HG03575 (cell line): Measurements from ENCODE around the gene OR14C36.
"Not testable (repeated sequence)": the region's sequence is repeated elsewhere in the genome, so short reads cannot be mapped to it uniquely, and the experiment has no call there.

Experiments
- ATAC-seq: cut with Tn5 transposase; IDR thresholded peaks from one replicate; pipeline ENCODE4 v1.9.1; 2021; ENCODE audit not compliant: unreplicated experiment, insufficient number of reproducible peaks, low FRiP score; ENCODE audit errors: extremely low read depth

OR14C36 gene, protein sequence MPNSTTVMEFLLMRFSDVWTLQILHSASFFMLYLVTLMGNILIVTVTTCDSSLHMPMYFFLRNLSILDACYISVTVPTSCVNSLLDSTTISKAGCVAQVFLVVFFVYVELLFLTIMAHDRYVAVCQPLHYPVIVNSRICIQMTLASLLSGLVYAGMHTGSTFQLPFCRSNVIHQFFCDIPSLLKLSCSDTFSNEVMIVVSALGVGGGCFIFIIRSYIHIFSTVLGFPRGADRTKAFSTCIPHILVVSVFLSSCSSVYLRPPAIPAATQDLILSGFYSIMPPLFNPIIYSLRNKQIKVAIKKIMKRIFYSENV

DNA sequence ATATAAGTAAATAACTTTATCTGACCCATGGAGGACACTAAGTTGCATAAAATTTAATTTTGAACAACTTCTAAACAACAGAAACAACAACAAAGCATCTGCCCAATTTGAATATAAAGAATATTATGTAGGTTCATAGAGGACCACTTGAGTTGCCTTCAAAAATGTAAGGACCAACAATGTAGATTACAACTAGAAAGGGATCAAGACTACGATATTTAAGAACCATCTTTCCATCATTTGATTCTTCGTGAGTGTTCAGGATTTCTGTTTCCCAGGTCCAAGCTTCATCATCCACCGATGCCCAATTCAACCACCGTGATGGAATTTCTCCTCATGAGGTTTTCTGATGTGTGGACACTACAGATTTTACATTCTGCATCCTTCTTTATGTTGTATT lies at the start of gene OR14C36:
Gene OR14C36, plus strand, starts transcription at position 301 of the 400 bp plus-strand sequence. Its CDS starts 0 bp downstream, at position 301.
- no peak for ATAC-seq

GRCh38 chr1:248303324-248303723 lies 45.3 kb upstream of the OR14C36 start, which contains the start of gene OR2T12:
Gene OR2T12 (minus strand): TSS chr1:248303424. CDS start chr1:248295578, 7,846 bp downstream.
- ATAC-seq: no peak

- ATAC-seq: not testable (repeated sequence)
Observed at GRCh38 chr1:248305672-248306071, 42.9 kb upstream of the OR14C36 start.

DNA sequence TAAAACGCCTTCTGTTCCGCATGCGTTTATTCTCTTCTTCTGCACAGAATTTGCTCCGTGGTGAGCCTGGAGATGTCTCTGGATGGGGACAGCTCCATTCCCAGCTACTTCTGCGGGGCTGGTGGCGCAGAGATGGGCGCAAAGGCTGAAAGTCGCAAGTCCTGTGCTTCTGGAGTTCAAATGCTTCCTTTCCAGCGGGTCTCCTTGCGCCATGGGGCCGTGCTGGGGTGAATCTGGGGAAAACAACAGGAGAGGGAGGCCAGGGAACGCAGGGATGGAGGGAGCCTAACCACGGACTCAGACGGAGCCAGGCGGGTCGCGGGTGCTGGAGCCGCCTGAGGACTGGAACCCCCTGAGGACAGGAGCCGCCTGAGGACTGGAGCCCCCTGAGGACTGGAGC lies 42.5 kb upstream of the OR14C36 start:
- no peak for ATAC-seq

DNA sequence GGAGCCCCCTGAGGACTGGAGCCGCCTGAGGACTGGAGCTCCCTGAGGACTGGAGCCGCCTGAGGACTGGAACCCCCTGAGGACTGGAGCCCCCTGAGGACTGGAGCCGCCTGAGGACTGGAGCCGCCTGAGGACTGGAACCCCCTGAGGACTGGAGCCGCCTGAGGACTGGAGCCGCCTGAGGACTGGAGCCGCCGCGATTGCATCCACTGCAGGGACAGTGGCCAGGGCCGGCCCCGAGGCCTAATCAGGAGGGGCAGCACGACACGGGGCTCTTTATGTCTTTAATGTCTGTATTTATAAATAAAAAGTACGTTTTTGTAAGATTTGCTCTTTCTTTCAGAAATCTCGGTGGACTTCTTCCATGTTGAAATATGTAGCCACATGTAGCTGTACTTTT lies 41.8 kb upstream of the OR14C36 start:
- ATAC-seq: not testable (repeated sequence)

- ATAC-seq: no peak
Observed at GRCh38 chr1:248316796-248317195, 31.8 kb upstream of the OR14C36 start.

GRCh38 chr1:248324468-248324867 lies 24.1 kb upstream of the OR14C36 start, which contains the start of gene OR2M7:
Gene OR2M7 (minus strand): TSS chr1:248324568. CDS start chr1:248324568, 0 bp downstream.
- no peak for ATAC-seq

DNA sequence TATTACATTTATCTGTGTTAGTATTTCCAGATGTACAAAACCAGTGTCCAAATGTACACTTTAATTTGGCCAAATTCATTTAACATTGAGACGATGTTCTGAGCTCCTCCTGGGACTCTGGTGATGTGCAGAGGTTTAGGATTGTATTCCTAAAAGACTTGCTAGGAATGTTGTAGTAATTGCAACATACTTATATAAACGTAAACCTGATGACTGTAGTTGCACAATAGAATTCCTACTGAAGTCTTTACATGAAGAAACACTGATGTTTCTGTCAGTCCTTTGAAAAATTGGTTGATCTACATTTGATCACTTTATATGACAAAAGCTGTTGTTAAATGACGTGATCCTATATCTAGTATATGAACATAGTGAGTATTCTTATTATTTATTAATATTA lies 5.1 kb upstream of the OR14C36 start:
- no peak for ATAC-seq

DNA sequence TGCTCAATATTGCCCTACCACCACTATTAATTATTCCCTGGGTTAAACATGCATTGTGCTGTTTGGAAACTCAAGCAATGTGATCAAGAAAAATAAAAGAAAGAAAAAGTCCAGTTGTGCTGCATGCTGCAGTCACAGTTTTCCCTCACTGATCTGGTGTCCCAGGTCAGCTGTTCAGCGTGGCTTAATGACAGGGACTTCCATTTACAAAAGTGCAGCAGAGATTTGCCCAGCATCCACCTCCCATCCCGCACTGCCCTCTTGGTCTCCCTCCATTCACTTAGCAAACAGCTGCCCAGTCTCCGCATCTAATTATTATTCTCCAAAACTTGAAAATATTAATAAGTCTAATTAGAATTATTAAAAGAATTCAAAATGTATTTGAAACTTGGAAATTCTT lies 10.8 kb downstream of the OR14C36 start:
- ATAC-seq: no peak

GRCh38 chr1:248361121-248361715 lies 12.6 kb downstream of the OR14C36 start, which contains the start of gene OR2T4:
Gene OR2T4 (plus strand): TSS chr1:248361665. CDS start chr1:248361665, 0 bp downstream.
- ATAC-seq: no peak

- ATAC-seq: no peak
Observed at GRCh38 chr1:248366609-248367008, 18.0 kb downstream of the OR14C36 start.

DNA sequence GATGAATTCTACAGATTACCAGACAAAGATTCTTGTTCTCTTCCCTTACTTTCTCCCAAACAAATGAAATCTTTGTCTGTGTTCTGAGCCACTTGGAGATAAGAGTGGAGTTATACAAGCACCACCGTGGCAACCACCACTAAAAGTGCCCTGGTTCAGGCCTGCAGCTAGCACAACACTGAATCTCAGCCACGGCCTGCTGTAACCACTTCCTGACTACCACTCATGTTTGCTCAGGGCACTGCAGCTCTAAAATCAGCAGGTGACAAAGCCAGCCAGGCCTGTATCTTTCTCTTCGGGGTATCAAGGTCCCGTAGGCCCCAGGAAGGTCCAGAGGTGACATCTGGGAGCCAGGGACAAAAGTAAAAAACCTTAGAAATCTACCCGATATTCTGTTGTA lies 23.8 kb downstream of the OR14C36 start:
- ATAC-seq: no peak

- no peak for ATAC-seq
Observed at GRCh38 chr1:248373761-248374160, 25.2 kb downstream of the OR14C36 start.

DNA sequence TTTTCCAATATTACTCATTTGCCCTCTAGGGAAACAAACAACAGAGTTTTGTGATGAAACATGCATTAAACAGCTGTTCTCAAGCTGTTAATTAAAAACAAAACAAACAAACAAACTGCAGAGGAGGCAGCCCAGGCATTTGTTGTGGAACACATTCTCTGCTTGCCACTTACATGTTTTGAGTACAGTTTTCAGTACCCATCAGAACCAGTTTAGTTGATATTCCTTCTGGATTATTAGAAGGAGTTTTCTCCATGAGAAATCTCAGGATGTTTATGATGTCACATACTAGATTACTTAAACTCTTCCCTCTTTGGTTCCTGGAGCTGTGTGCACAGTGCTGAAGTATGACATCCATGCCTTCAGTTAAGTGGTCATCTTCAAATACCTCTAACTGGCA lies 26.9 kb downstream of the OR14C36 start, which contains the start of gene OR2T6:
Gene OR2T6, plus strand, starts transcription at position 301 of the 400 bp plus-strand sequence. CDS start 11,863 bp downstream, outside the sequence.
- no peak for ATAC-seq

GRCh38 chr1:248376916-248377315 lies 28.3 kb downstream of the OR14C36 start:
- no peak for ATAC-seq

GRCh38 chr1:248380854-248381253 lies 32.3 kb downstream of the OR14C36 start:
- no peak for ATAC-seq

DNA sequence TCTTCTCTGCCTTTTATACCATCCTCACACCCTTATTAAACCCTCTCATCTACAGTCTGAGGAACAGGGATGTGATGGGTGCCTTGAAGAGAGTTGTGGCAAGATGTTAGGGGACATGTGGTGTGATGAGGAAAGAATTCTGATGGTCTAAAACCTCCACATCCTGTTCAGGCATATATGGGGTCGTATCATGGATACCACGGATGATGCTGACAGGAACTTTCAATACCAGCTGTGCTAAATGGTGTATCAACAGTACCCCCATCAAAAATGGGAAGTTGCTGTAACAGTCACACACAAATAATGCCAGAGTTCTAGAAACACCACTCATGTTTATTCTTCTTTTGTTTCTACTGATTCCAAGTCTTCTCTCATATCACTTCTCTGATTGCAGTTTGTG lies 39.9 kb downstream of the OR14C36 start:
- ATAC-seq: no peak

GRCh38 chr1:248393050-248393449 lies 44.5 kb downstream of the OR14C36 start:
- ATAC-seq: no peak
